IgD-negative memory B cell (primary cell): Measurements from ENCODE around the gene MAP3K14. TPM values are rescaled to one million over a fixed set of nuclear protein-coding genes. Genes with fewer than 3 reads are reported as not detected.

Source experiments
- H3K27ac Mint-ChIP-seq, 3 donors: one replicate each; pipeline ENCODE4 v1.8.0; 2020 to 2022; ENCODE audit warnings: mild to moderate bottlenecking in 3 of 3, mixed read lengths in 3 of 3, moderate library complexity in 1 of 3
- H3K27me3 Mint-ChIP-seq: one replicate; pipeline ENCODE4 v1.8.0; 2021; ENCODE audit warnings: mixed read lengths
- H3K36me3 Mint-ChIP-seq: one replicate; pipeline ENCODE4 v1.8.0; 2020; ENCODE audit warnings: mild to moderate bottlenecking, mixed read lengths
- H3K4me1 Mint-ChIP-seq, 3 donors: one replicate each; pipeline ENCODE4 v1.8.0; 2020 to 2022; ENCODE audit warnings: mixed read lengths in 3 of 3, mild to moderate bottlenecking in 1 of 3
- H3K4me3 Mint-ChIP-seq, 4 donors: one replicate each; pipeline ENCODE4 v1.8.0; 2020 to 2022; ENCODE audit warnings: mild to moderate bottlenecking in 4 of 4, mixed read lengths in 4 of 4, moderate library complexity in 3 of 4
- H3K9me3 Mint-ChIP-seq, 3 donors: one replicate each; pipeline ENCODE4 v1.8.0; 2020 to 2021; ENCODE audit warnings: mixed read lengths in 3 of 3, mild to moderate bottlenecking in 1 of 3
- polyA plus RNA-seq: library from polyadenylated mRNA; unstranded; fragments of 300-500 nt; fragmentation: Illumina TruSeq; gene quantifications from one replicate; pipeline ENCODE4 v1.2.3, GENCODE V29; 2021

MAP3K14 gene
- polyA plus RNA-seq, 1 donor from 2014 or later = 31.5 TPM

DNA sequence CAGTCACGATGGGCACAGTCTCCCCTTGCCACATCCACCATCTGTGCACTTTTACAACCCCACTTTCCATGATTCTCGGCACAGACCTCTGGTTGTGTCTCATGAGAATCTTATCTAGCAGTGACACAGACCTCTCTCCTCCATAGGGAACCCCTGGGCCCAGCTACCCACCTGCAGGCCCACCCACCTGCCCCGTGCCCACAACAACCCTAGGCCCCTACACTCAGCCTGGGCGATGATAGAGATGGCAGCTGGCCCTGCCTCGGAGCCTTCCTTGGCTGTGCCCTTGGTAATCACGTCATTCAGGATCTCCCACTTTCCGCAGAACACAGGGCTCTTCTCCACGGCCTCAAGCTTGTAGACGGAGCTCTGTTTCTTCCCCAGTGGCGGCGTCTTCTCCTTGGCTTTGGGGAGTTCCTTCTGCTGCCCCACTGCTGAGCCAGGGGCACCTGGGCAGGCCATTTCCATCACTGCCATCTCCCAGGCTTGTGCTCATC is 26.5 kb downstream of the MAP3K14 start:
- Mint-ChIP-seq H3K4me3 (peak overlapping the region in 1 of 4 donors; percentile 83), H3K4me1 (peaks cover 21 to 52% (median 41%) of the 10 kb centered on the region in 3 donors), H3K27me3 (no peaks in the 10 kb centered on the region), H3K27ac (peak overlapping the region in 1 of 3 donors; percentile 66), H3K36me3 (no peaks in the 10 kb centered on the region), H3K9me3 (no peaks in the 10 kb centered on the region)

- no peaks in the 10 kb centered on the region for H3K27me3 Mint-ChIP-seq
- no peaks in the 10 kb centered on the region for H3K36me3 Mint-ChIP-seq
- no peaks in the 10 kb centered on the region for H3K9me3 Mint-ChIP-seq
- peak overlapping the region in 1 of 3 donors; percentile 42 for H3K27ac Mint-ChIP-seq
- peak overlapping the region in 1 of 4 donors; percentile 3 for H3K4me3 Mint-ChIP-seq
- H3K4me1 Mint-ChIP-seq = peaks cover 18 to 48% (median 40%) of the 10 kb centered on the region in 3 donors
Observed at GRCh38 chr17:45289301-45290268, 27.2 kb downstream of the MAP3K14 start.

DNA sequence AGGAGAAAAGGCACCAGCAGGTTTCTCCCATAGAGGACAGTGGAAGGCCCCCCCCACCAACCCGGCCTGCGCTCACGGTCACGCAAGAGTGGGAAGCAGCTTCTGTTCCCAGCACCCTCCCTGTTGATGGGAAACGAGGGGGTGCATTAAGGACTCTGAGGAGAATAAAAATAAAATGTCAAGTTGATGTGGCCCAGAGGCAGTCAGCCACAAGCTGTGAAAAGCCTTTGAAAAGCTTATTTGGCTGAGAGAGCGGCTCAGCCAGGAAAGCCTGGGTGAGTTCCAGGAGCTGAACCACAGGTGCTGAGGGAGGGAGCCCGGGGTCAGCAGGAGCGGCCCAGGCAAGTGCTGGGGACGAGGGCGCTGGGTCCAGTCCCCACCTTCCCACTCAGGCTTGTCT is 28.0 kb downstream of the MAP3K14 start:
- Mint-ChIP-seq H3K9me3 (no peaks in the 10 kb centered on the region), H3K27ac (peak overlapping the region in 1 of 3 donors; percentile 39), H3K36me3 (no peaks in the 10 kb centered on the region), H3K27me3 (no peaks in the 10 kb centered on the region), H3K4me3 (no peak overlapping the region), H3K4me1 (peaks cover 16 to 40% (median 34%) of the 10 kb centered on the region in 3 donors)

GRCh38 chr17:45287526-45288500 is 29.0 kb downstream of the MAP3K14 start:
- H3K27ac Mint-ChIP-seq = no peak overlapping the region
- H3K9me3 Mint-ChIP-seq = no peaks in the 10 kb centered on the region
- H3K36me3 Mint-ChIP-seq = no peaks in the 10 kb centered on the region
- H3K27me3 Mint-ChIP-seq = no peaks in the 10 kb centered on the region
- no peak overlapping the region for H3K4me3 Mint-ChIP-seq
- H3K4me1 Mint-ChIP-seq = peaks cover 13 to 30% (median 25%) of the 10 kb centered on the region in 3 donors

GRCh38 chr17:45286286-45286685 is 30.5 kb downstream of the MAP3K14 start:
- H3K27ac Mint-ChIP-seq = peak overlapping the region in 1 of 3 donors; percentile 81
- peaks cover 6 to 15% (median 14%) of the 10 kb centered on the region in 3 donors for H3K4me1 Mint-ChIP-seq
- H3K9me3 Mint-ChIP-seq = no peaks in the 10 kb centered on the region
- H3K4me3 Mint-ChIP-seq = no peak overlapping the region
- no peaks in the 10 kb centered on the region for H3K36me3 Mint-ChIP-seq
- H3K27me3 Mint-ChIP-seq = no peaks in the 10 kb centered on the region

GRCh38 chr17:45284176-45285140 is 32.4 kb downstream of the MAP3K14 start:
- Mint-ChIP-seq H3K27ac (peak overlapping the region; percentile 35 to 63 (median 36)), H3K4me3 (no peak overlapping the region), H3K36me3 (no peaks in the 10 kb centered on the region), H3K27me3 (no peaks in the 10 kb centered on the region), H3K4me1 (peaks cover 0 to 8% (median 5%) of the 10 kb centered on the region in 3 donors), H3K9me3 (no peaks in the 10 kb centered on the region)

- Mint-ChIP-seq H3K4me3 (no peak overlapping the region), H3K27me3 (no peaks in the 10 kb centered on the region), H3K4me1 (peaks cover 0 to 8% (median 5%) of the 10 kb centered on the region in 3 donors), H3K9me3 (no peaks in the 10 kb centered on the region), H3K36me3 (no peaks in the 10 kb centered on the region), H3K27ac (peak overlapping the region; percentile 35 to 63 (median 36))
Observed at GRCh38 chr17:45283711-45284110, 33.1 kb downstream of the MAP3K14 start.

DNA sequence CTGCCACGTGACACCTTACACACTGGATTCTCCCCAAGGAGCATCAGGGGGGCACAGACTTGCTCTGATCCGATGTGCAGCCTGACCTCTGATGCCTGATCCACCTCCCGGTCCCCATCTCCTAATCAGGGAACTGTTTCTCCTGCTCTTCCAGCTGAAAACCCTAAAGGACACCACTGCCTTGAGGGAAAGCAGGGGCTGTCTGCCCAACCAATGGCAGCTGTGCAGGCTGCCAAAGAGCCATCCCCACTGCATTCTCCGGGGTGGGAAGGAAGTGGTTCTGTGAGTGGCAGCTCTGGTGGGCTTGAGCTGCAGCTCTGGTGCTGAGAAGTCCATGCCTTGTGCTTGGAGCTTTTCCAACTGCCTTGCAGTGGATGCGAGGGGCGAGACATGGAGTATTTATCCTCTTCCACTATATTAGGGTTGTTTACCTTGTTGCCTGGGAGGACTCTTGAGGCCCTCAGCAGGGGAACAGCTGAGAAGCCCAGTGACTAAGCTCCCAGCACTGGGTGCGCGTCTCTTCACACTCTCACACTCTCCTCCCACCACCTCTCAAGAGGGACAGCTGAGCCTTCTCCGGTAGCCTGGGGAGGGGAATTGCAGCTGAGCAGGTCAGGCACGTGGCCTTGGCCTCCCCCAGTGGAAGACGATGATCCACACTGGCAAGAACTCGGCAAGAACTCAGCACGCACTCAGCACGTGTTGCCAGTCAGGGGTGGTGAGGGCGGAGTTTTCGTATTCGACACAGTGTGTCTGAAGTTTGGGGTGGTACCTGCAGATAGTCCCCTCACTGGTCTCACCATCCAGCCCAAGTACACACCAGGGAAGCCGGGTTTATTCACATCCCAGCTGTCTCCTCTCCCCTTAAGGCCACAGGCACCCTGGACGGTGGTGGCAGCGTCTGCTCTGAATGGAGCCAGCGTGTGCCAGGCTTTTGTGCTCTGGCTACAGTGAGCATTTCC is 33.9 kb downstream of the MAP3K14 start:
- H3K27ac Mint-ChIP-seq = no peak overlapping the region
- peak overlapping the region in 1 of 4 donors; percentile 39 for H3K4me3 Mint-ChIP-seq
- no peaks in the 10 kb centered on the region for H3K36me3 Mint-ChIP-seq
- H3K27me3 Mint-ChIP-seq = no peaks in the 10 kb centered on the region
- peaks cover 0 to 8% (median 5%) of the 10 kb centered on the region in 3 donors for H3K4me1 Mint-ChIP-seq
- no peaks in the 10 kb centered on the region for H3K9me3 Mint-ChIP-seq

- Mint-ChIP-seq H3K36me3 (peaks cover 2% of the 10 kb centered on the region), H3K27me3 (no peaks in the 10 kb centered on the region), H3K4me3 (no peak overlapping the region), H3K4me1 (peaks cover 3 to 10% (median 6%) of the 10 kb centered on the region in 3 donors), H3K9me3 (no peaks in the 10 kb centered on the region), H3K27ac (no peak overlapping the region)
Observed at GRCh38 chr17:45279898-45280297, 36.9 kb downstream of the MAP3K14 start.

DNA sequence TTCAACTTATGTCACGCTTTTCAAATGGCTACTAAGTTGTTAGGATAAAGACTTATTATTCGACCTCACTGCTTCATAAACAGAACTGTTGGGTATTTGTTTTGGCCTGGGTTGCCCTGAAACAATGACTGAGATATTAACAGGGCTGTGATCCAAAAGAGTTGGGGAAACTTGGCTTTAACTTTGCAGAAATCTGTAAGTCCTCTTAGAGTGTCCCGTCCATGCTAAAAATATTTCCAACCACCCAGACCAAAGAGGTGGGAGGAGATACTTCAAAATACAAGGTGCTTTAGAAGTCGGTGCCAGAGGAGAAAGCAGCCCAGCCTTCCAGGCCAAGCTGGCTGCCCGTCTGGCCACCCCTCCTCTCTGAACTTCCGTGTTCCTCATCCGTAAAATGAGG is 38.8 kb downstream of the MAP3K14 start:
- Mint-ChIP-seq H3K9me3 (no peaks in the 10 kb centered on the region), H3K4me3 (no peak overlapping the region), H3K4me1 (peaks cover 3 to 9% (median 6%) of the 10 kb centered on the region in 3 donors), H3K27ac (no peak overlapping the region), H3K27me3 (no peaks in the 10 kb centered on the region), H3K36me3 (peaks cover 2% of the 10 kb centered on the region)

- Mint-ChIP-seq H3K9me3 (no peaks in the 10 kb centered on the region), H3K36me3 (peaks cover 2% of the 10 kb centered on the region), H3K4me1 (peaks cover 3 to 9% (median 6%) of the 10 kb centered on the region in 3 donors), H3K4me3 (no peak overlapping the region), H3K27me3 (no peaks in the 10 kb centered on the region), H3K27ac (peak overlapping the region in 1 of 3 donors; percentile 67)
Observed at GRCh38 chr17:45277216-45277849, 39.5 kb downstream of the MAP3K14 start.

- H3K36me3 Mint-ChIP-seq = peaks cover 2% of the 10 kb centered on the region
- no peak overlapping the region for H3K4me3 Mint-ChIP-seq
- no peak overlapping the region for H3K27ac Mint-ChIP-seq
- no peaks in the 10 kb centered on the region for H3K9me3 Mint-ChIP-seq
- H3K27me3 Mint-ChIP-seq = no peaks in the 10 kb centered on the region
- peaks cover 3 to 9% (median 6%) of the 10 kb centered on the region in 3 donors for H3K4me1 Mint-ChIP-seq
Observed at GRCh38 chr17:45276031-45276430, 40.8 kb downstream of the MAP3K14 start.
